ENCODE measurements around the gene FIBCD1.

The FIBCD1 gene

DNA sequence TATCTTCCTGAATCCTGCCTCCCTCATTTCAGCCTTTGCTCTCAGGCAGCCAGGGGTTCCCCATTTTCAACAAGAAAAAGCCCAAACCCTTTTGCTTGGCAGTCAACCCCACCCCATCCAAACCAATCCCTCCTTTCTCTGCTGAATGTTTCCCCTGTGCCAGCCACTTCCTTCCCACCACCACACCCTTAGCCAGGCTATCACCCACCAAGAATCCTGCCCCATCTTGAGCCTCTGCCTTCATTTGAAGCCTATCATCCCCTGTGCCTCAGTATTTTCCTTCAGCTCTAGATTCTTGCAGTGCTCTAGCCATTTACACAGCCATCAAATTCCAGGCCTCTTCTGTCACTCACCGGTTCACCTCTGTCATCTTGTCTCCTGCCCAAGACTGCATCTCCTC is 15.3 kb upstream of the FIBCD1 start:
- DNase-seq: no peak

GRCh38 chr9:130952065-130952762 is 13.2 kb upstream of the FIBCD1 start:
- DNase-seq: no peak

DNA sequence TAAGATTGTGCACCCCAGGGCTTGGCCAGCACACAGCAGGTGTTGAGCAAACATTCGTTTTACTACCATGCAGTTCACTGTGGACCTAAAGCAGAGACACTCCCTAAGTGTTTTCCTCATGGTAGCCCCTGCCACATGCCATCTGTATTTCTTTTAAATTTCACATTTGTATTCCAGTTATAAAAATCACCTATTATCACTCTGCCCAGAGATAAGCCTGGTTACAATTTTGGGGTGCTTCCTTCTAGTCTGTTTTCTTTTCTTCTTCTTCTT is 10.9 kb upstream of the FIBCD1 start:
- no peak for DNase-seq

DNA sequence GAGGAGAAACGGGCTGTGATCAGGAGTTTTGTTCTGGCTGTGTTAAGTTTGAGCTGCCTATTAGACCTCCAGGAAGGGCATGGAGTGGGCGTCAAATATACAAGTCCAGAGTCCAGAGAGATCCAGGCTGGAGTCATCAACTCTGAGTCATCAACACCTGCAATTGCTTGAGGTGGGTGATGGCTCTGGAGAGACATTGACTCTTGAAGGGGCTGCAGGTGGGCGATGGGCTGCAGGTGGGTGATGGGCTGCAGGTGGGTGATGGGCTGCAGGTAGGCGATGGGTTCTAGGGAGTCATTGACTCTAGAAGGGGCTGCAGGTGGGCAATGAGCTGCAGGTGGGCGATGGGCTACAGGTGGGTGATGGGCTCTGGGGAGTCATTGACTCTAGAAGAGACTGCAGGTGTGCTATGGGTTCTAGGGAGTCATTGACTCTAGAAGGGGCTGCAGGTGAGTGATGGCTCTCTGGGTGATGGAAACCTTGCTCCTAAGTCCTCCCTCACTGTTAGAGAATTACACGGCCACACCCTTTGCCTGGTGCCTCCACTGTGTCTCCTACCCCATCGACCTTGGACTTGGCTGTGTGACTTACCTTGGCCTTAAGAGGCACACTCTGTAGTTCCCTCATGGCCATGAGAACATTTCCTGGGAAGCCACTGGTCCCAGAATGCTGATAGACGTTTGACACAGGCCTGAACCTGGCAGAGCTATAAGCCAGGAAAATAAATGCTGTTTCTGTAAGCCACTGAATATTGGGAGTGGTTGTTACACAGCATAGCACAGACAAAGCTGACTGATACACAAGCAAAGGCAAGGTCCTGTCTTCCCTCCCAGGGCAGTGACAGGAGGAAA is 10.4 kb upstream of the FIBCD1 start:
- no peak for DNase-seq

- no peak for DNase-seq
These were observed 9.2 kb upstream of the FIBCD1 start for GRCh38 chr9:130948266-130948665.

GRCh38 chr9:130947618-130948140 is 8.6 kb upstream of the FIBCD1 start:
- DNase-seq: no peak

GRCh38 chr9:130946766-130947617 is 7.9 kb upstream of the FIBCD1 start:
- DNase-seq: no peak

DNA sequence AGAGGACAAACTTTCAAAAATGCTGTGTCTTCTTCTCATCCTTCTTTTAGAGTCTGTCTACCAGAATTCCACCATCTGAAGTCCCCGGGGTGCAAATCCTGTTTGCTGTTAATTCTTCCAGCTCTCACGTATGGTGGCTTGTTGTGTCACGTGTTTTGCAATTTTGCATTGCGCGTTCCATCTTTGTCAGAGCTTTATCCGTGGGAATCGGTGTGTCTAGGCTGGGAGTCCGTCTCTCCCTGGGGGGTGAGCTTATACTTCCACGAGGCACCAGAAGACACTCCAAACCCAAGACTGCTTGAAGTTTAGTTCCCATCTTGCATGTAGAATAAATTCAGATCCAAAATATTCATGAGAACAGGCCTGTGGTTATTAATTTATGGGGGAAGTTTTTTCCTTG is 6.1 kb upstream of the FIBCD1 start:
- no peak for DNase-seq

GRCh38 chr9:130944510-130945058 is 5.5 kb upstream of the FIBCD1 start:
- DNase-seq: no peak

GRCh38 chr9:130943777-130944176 is 4.7 kb upstream of the FIBCD1 start:
- no peak for DNase-seq

- no peak for DNase-seq
These were observed 4.2 kb upstream of the FIBCD1 start for GRCh38 chr9:130943221-130943620.

GRCh38 chr9:130942679-130943078 is 3.6 kb upstream of the FIBCD1 start:
- DNase-seq: no peak

- DNase-seq: no peak
These were observed 3.0 kb upstream of the FIBCD1 start for GRCh38 chr9:130942084-130942483.

DNA sequence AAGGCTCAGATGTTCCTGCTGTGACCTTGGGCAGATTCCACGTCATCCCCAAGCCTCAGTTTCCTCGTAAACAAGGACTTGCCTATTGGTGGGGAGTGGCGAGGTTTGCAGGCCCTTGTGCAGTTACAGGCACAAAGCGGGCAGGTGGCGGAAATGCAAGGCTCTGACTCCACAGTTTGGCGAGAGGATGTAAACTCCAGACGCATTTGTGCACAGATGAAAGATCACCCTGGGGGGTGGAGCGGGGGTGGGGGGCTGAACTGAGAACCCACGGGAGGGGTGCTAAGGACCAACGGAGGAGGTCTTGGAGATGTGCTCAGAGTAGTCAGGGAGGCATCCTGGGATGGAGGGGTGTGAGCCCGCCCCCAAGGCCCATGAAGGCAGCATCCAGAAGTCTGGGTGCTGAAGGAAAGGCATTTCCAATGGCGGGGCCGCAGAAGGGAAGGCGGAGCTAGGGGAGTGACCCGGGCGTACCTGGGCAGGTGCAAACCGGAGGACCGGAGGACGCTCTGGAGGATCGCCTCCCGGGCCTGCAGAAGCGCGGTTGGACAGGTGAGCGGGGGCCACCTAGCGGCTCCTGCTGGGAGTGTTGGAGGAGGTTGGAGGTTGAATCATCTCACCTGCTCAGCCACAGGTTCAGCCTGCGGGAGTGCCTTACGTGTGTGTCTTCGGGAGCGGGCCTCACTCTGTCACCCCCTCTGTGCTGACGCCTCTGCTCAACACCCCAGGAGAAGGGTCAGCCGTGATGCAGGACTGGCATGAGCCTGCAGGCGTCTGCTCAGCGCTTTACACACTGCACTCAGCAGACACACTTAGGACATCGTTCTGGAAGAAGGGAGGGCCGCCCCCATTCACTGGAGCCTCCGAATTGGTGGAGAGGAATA is 1.9 kb upstream of the FIBCD1 start:
- DNase-seq: peak; percentile 44

- DNase-seq: no peak
These were observed 1.0 kb upstream of the FIBCD1 start for GRCh38 chr9:130940027-130940549.

GRCh38 chr9:130939405-130940026 is 469 bp upstream of the FIBCD1 start:
- no peak for DNase-seq

- DNase-seq: no peak
These were observed 829 bp downstream of the FIBCD1 start for GRCh38 chr9:130938184-130938651.

DNA sequence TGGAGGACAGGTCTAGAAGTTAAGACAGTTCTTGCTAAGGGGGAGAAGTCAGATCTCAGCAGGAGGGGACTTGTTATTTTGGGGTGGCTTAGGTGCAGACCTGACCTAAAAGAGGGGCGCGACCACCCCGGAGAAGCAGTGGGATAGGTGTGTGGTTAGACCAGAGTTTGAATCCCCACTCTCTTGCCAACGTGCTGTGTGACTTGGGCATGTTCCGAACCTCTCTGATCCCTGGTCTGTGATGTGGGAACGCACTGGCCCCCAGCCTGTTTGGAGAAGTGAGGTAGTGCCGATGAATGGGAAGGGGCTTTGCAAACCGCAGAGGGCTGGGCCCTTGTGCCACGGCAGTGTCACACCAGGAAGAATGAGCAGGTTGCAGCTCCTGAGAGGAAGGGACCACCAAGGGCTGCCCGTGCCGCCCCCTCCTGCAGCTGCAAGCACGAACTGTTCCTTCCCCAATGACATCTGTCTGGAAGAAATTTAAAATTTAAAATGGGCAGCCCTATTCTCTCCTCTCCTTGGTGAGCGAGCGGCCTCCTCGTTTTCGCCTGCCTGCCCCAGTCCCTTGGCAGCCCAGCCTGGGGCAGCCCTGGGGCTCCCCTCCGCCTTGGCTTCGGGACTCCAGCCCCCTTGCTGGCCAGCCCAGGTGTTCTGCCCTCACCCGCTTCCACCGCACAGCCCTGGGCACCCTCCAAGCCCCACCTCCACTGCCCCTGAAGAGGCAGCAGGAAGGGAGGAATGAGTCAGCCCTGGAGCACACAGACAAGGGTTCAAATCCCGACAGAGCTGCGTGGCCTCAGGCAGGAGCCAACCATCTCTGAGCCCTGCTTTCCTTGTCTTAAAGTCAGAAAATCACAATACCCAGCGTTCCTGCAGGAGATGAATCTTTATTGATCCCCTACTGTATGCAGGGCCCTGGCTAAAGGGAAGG is 1.6 kb downstream of the FIBCD1 start:
- DNase-seq: no peak

GRCh38 chr9:130936285-130937117 is 2.5 kb downstream of the FIBCD1 start:
- DNase-seq: no peak

All from NCI-H2081 treated with DMSO at 0.1 percent for 48 hours (cell line).